Vagina (tissue), 2 donors: ENCODE measurements around the gene SLC29A2.

Experiments
- POLR2A ChIP-seq, 2 donors: fragments of 450-650 bp; IDR thresholded peaks; one replicate each; pipeline ENCODE4 v1.6.1; 2017; ENCODE audit warnings: antibody characterized with exemption in 2 of 2, mild to moderate bottlenecking in 2 of 2, moderate library complexity in 2 of 2
- POLR2AphosphoS5 ChIP-seq, 2 donors: sonication (generic); formaldehyde crosslinking; IDR thresholded peaks; one replicate each; pipeline ENCODE4 v1.9.0; 2017; ENCODE audit warnings: antibody characterized with exemption in 2 of 2, mild to moderate bottlenecking in 2 of 2, low read depth in 1 of 2; ENCODE audit not compliant: insufficient read depth in 1 of 2
- TF ChIP-seq, protein P1 (sequence below), 3 experiments: fragments of 450-650 bp in 2 of 3; fragments of 200-600 bp in 1 of 3; sonication (generic) in 1 of 3; IDR thresholded peaks; one replicate each; pipeline ENCODE4 v1.5.1; 2017 to 2019; ENCODE audit warnings: antibody characterized with exemption in 3 of 3, mild to moderate bottlenecking in 2 of 3, moderate library complexity in 2 of 3

DNA sequence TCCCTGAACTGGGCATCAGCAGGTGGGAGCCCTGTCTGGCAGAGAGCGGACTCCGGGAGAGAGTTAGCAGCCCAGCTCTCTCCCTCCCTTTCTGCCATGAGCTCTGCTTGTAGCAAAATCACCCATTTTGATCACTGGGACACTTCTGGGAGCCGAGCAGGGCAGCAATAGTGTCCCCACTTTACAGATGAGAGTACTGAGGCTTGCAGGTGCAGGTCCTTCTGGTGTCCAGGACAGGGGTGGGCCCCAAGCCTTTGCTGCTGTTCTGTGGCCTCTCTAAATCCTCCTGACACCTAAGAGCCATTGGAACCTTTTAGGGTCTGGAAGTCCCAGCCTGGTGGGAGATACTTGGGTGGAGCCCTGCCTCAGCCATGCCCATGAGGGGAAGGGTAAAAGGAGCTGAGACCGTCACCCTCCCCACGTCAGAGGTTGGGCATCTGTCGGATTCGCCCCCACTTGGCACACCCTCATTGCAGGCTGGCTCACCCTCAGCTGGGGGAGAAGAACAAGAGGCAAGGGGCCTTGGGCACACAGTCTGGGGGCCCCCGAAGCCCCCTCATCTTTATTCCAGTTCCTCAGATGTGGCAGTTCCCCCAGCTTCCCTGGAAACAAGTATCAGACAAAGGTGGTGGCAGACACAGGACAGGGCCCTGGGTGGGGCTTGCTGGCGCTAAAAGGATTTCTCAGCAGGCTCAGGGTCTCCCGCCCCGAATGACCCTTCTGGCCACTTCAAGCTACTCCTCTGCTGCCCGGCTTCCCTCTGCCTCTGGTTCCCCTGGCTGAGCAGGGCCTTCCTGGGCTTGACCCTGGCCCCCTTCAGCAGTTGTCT is 39.8 kb downstream of the SLC29A2 start:
- TF ChIP-seq POLR2A (IDR thresholded peaks at IDR 0.05) = no peak
- TF ChIP-seq, protein P1, sequence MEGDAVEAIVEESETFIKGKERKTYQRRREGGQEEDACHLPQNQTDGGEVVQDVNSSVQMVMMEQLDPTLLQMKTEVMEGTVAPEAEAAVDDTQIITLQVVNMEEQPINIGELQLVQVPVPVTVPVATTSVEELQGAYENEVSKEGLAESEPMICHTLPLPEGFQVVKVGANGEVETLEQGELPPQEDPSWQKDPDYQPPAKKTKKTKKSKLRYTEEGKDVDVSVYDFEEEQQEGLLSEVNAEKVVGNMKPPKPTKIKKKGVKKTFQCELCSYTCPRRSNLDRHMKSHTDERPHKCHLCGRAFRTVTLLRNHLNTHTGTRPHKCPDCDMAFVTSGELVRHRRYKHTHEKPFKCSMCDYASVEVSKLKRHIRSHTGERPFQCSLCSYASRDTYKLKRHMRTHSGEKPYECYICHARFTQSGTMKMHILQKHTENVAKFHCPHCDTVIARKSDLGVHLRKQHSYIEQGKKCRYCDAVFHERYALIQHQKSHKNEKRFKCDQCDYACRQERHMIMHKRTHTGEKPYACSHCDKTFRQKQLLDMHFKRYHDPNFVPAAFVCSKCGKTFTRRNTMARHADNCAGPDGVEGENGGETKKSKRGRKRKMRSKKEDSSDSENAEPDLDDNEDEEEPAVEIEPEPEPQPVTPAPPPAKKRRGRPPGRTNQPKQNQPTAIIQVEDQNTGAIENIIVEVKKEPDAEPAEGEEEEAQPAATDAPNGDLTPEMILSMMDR (IDR thresholded peaks at IDR 0.05) = no peak
- TF ChIP-seq POLR2AphosphoS5 (IDR thresholded peaks at IDR 0.05; ENCODE audit: insufficient read depth in 1 of 2, low read depth in 1 of 2) = no peak
